ENCODE results near the gene VPS33A. TPM values are rescaled to one million over a fixed set of nuclear protein-coding genes. Genes with fewer than 3 reads are reported as not detected.

The VPS33A gene
- total RNA-seq, 4 donors from 2014 or later, result 13.6 to 19.4 (median 15.1) TPM

- no peak for TF ChIP-seq POLR2A (IDR thresholded peaks at IDR 0.05)
- no peak for TF ChIP-seq POLR2AphosphoS5 (IDR thresholded peaks at IDR 0.05)
- TF ChIP-seq EP300 (IDR thresholded peaks at IDR 0.05), result no peak
- TF ChIP-seq, protein P1, sequence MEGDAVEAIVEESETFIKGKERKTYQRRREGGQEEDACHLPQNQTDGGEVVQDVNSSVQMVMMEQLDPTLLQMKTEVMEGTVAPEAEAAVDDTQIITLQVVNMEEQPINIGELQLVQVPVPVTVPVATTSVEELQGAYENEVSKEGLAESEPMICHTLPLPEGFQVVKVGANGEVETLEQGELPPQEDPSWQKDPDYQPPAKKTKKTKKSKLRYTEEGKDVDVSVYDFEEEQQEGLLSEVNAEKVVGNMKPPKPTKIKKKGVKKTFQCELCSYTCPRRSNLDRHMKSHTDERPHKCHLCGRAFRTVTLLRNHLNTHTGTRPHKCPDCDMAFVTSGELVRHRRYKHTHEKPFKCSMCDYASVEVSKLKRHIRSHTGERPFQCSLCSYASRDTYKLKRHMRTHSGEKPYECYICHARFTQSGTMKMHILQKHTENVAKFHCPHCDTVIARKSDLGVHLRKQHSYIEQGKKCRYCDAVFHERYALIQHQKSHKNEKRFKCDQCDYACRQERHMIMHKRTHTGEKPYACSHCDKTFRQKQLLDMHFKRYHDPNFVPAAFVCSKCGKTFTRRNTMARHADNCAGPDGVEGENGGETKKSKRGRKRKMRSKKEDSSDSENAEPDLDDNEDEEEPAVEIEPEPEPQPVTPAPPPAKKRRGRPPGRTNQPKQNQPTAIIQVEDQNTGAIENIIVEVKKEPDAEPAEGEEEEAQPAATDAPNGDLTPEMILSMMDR (IDR thresholded peaks at IDR 0.05), result no peak
- peaks cover 81% of the 10 kb centered on the region for H3K36me3 ChIP-seq
- H3K27me3 ChIP-seq, result no peaks in the 10 kb centered on the region
- H3K4me3 ChIP-seq, result no peak overlapping the region
- WGBS, result 83% methylated on average over 8 of the region's 8 CpGs
- H3K27ac ChIP-seq, result no peak overlapping the region
- H3K4me1 ChIP-seq, result no peaks in the 10 kb centered on the region
- H3K9me3 ChIP-seq, result no peaks in the 10 kb centered on the region
- no peak for DNase-seq (ENCODE audit: low spot score in 2 of 2)
Observed at GRCh38 chr12:122309564-122310121, 43.3 kb upstream of the VPS33A start.

- 90% methylated on average over 1 of the region's 1 CpG for WGBS
- TF ChIP-seq EP300 (IDR thresholded peaks at IDR 0.05) (no peak), POLR2A (IDR thresholded peaks at IDR 0.05) (no peak), POLR2AphosphoS5 (IDR thresholded peaks at IDR 0.05) (no peak)
- TF ChIP-seq, protein P1 (IDR thresholded peaks at IDR 0.05), result no peak
- no peak overlapping the region for H3K4me3 ChIP-seq
- H3K27ac ChIP-seq, result no peak overlapping the region
- no peaks in the 10 kb centered on the region for H3K9me3 ChIP-seq
- H3K36me3 ChIP-seq, result peaks cover 81% of the 10 kb centered on the region
- no peaks in the 10 kb centered on the region for H3K4me1 ChIP-seq
- no peaks in the 10 kb centered on the region for H3K27me3 ChIP-seq
- no peak for DNase-seq (ENCODE audit: low spot score in 2 of 2)
Observed at GRCh38 chr12:122308811-122309210, 42.5 kb upstream of the VPS33A start.

GRCh38 chr12:122306407-122306806 lies 40.1 kb upstream of the VPS33A start:
- Histone ChIP-seq H3K36me3 (peaks cover 88% of the 10 kb centered on the region), H3K4me1 (no peaks in the 10 kb centered on the region), H3K27ac (no peak overlapping the region), H3K4me3 (no peak overlapping the region), H3K27me3 (no peaks in the 10 kb centered on the region), H3K9me3 (no peaks in the 10 kb centered on the region)
- WGBS, result 85% methylated on average over 4 of the region's 4 CpGs
- no peak for TF ChIP-seq POLR2A (IDR thresholded peaks at IDR 0.05)
- no peak for TF ChIP-seq EP300 (IDR thresholded peaks at IDR 0.05)
- TF ChIP-seq, protein P1 (IDR thresholded peaks at IDR 0.05), result no peak
- TF ChIP-seq POLR2AphosphoS5 (IDR thresholded peaks at IDR 0.05), result no peak
- DNase-seq (ENCODE audit: low spot score in 2 of 2), result no peak

DNA sequence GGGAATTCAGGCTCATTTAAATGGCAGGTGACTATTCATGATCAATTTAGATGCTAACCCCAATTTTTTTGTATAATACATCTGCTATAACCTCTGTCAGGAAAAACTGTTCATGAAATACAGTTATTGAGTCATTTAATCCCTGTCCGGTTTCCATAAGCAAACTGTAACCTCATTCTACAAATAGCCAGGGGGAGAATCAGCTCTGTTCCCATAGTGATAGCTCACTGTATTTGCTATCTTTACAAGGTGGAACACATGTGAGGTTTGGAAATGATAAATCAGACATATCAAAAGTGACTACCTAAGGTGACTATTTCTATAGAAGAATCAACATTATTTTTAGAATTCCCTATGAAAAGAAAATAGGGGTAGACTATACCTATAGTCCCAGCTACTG lies 38.6 kb upstream of the VPS33A start:
- Histone ChIP-seq H3K27ac (no peak overlapping the region), H3K4me1 (no peaks in the 10 kb centered on the region), H3K27me3 (no peaks in the 10 kb centered on the region), H3K36me3 (peaks cover 83% of the 10 kb centered on the region), H3K9me3 (no peaks in the 10 kb centered on the region), H3K4me3 (no peak overlapping the region)
- TF ChIP-seq POLR2AphosphoS5 (IDR thresholded peaks at IDR 0.05) (no peak), EP300 (IDR thresholded peaks at IDR 0.05) (no peak)
- 79% methylated on average over 1 of the region's 1 CpG for WGBS
- no peak for DNase-seq (ENCODE audit: low spot score in 2 of 2)

DNA sequence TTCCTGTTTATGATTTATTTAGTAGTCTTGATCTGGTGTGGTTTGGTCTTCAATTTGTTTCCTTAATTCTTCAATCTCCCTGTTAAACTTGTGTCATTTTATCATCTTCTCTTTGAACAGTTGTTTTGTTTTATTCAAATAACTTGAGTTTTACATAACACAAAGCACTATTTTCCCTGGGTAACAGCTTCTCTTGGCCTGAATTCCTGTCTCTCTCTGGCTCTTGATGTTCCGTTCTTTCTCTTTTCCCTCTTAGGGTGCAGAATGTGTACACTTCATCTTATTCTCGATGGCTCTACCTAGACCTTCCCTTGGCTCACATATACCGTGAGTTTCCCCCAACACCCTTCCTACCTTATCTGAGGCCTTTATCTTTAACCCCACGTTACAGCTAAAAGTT lies 36.8 kb upstream of the VPS33A start:
- no peak for DNase-seq (ENCODE audit: low spot score in 2 of 2)
- 84% methylated on average over 4 of the region's 4 CpGs for WGBS
- TF ChIP-seq, protein P1 (IDR thresholded peaks at IDR 0.05), result no peak
- TF ChIP-seq POLR2A (IDR thresholded peaks at IDR 0.05), result no peak
- no peak for TF ChIP-seq EP300 (IDR thresholded peaks at IDR 0.05)
- no peak for TF ChIP-seq POLR2AphosphoS5 (IDR thresholded peaks at IDR 0.05)
- Histone ChIP-seq H3K4me3 (no peak overlapping the region), H3K36me3 (peaks cover 83% of the 10 kb centered on the region), H3K27me3 (no peaks in the 10 kb centered on the region), H3K4me1 (no peaks in the 10 kb centered on the region), H3K27ac (no peak overlapping the region), H3K9me3 (no peaks in the 10 kb centered on the region)
